SJSA1 (cell line): ENCODE data around the gene PLEKHA6. TPM values are rescaled to one million over a fixed set of nuclear protein-coding genes. Genes with fewer than 3 reads are reported as not detected.

Source experiments
- DNase-seq, 2 experiments: peaks; one replicate each; pipeline ENCODE4 v3.0.0-alpha.2; 2015 to 2020; ENCODE audit warnings: low spot score in 2 of 2, low read depth in 1 of 2
- H3K27ac ChIP-seq: fragments of 250-450 bp; sonication (Bioruptor Pico); 2 replicates; pipeline ENCODE4 v1.5.1; 2020; ENCODE audit warnings: mild to moderate bottlenecking, moderate library complexity
- H3K27me3 ChIP-seq: fragments of 250-450 bp; sonication (Bioruptor Pico); replicated peaks from 2 replicates; pipeline ENCODE4 v1.5.1; 2020; ENCODE audit warnings: mild to moderate bottlenecking, moderate library complexity
- H3K36me3 ChIP-seq: fragments of 250-450 bp; sonication (Bioruptor Pico); 2 replicates; pipeline ENCODE4 v1.5.1; 2020; ENCODE audit warnings: mild to moderate bottlenecking
- H3K4me1 ChIP-seq: fragments of 250-450 bp; sonication (Bioruptor Pico); replicated peaks from 2 replicates; pipeline ENCODE4 v1.6.1; 2021; ENCODE audit warnings: mild to moderate bottlenecking
- H3K4me3 ChIP-seq: fragments of 250-450 bp; sonication (Bioruptor Pico); 2 replicates; pipeline ENCODE4 v1.5.1; 2020; ENCODE audit warnings: mild to moderate bottlenecking
- H3K9me3 ChIP-seq: fragments of 250-450 bp; sonication (Bioruptor Pico); replicated peaks from 2 replicates; pipeline ENCODE4 v1.5.1; 2020; ENCODE audit warnings: mild to moderate bottlenecking
- total RNA-seq: library from RNA; depleted of rRNA; stranded (reverse); fragments of >200 nt; shearing (Covaris generic); gene quantifications from 2 replicates; pipeline ENCODE4 v1.2.3, GENCODE V29; 2014

PLEKHA6 gene
- total RNA-seq, 1 experiment from 2014 or later = 0.76 TPM

GRCh38 chr1:204216880-204217647, 142.7 kb downstream of the PLEKHA6 start:
- H3K27me3 ChIP-seq = peaks cover 5% of the 10 kb centered on the region
- DNase-seq = no peak
- no peaks in the 10 kb centered on the region for H3K9me3 ChIP-seq
- no peaks in the 10 kb centered on the region for H3K4me1 ChIP-seq
- no peak overlapping the region for H3K4me3 ChIP-seq
- H3K36me3 ChIP-seq = no peaks in the 10 kb centered on the region
- no peak overlapping the region for H3K27ac ChIP-seq

- no peak for DNase-seq
- H3K27me3 ChIP-seq = peaks cover 5% of the 10 kb centered on the region
- H3K9me3 ChIP-seq = no peaks in the 10 kb centered on the region
- no peaks in the 10 kb centered on the region for H3K36me3 ChIP-seq
- H3K4me3 ChIP-seq = no peak overlapping the region
- no peak overlapping the region for H3K27ac ChIP-seq
- H3K4me1 ChIP-seq = no peaks in the 10 kb centered on the region
Observed at GRCh38 chr1:204216236-204216635, 143.5 kb downstream of the PLEKHA6 start.

GRCh38 chr1:204213668-204214662, 145.8 kb downstream of the PLEKHA6 start, which contains the start of gene GOLT1A:
Gene GOLT1A, minus strand, starts transcription at chr1:204213988. Its CDS starts 82 bp downstream, at chr1:204213906.
- peaks cover 5% of the 10 kb centered on the region for H3K27me3 ChIP-seq
- H3K4me1 ChIP-seq = no peaks in the 10 kb centered on the region
- no peaks in the 10 kb centered on the region for H3K9me3 ChIP-seq
- no peaks in the 10 kb centered on the region for H3K36me3 ChIP-seq
- no peak within 1 kb of the TSS for H3K27ac ChIP-seq
- peak; percentile 36 to 63 for DNase-seq
- H3K4me3 ChIP-seq = no peak within 1 kb of the TSS

- Histone ChIP-seq H3K4me1 (peaks cover 2% of the 10 kb centered on the region), H3K27me3 (peaks cover 5% of the 10 kb centered on the region), H3K36me3 (no peaks in the 10 kb centered on the region), H3K27ac (no peak overlapping the region), H3K9me3 (no peaks in the 10 kb centered on the region), H3K4me3 (no peak overlapping the region)
- DNase-seq = no peak
Observed at GRCh38 chr1:204212715-204213114, 147.0 kb downstream of the PLEKHA6 start.

GRCh38 chr1:204211046-204211445, 148.7 kb downstream of the PLEKHA6 start:
- Histone ChIP-seq H3K36me3 (no peaks in the 10 kb centered on the region), H3K4me3 (no peak overlapping the region), H3K9me3 (no peaks in the 10 kb centered on the region), H3K4me1 (peaks cover 11% of the 10 kb centered on the region), H3K27ac (no peak overlapping the region), H3K27me3 (peaks cover 1% of the 10 kb centered on the region)
- no peak for DNase-seq

GRCh38 chr1:204207136-204207616, 152.6 kb downstream of the PLEKHA6 start:
- DNase-seq = peak; percentile 44 to 66
- Histone ChIP-seq H3K4me3 (no peak overlapping the region), H3K9me3 (no peaks in the 10 kb centered on the region), H3K27ac (no peak overlapping the region), H3K4me1 (peaks cover 11% of the 10 kb centered on the region), H3K36me3 (no peaks in the 10 kb centered on the region), H3K27me3 (no peaks in the 10 kb centered on the region)

GRCh38 chr1:204206121-204206520, 153.6 kb downstream of the PLEKHA6 start:
- H3K36me3 ChIP-seq = no peaks in the 10 kb centered on the region
- no peaks in the 10 kb centered on the region for H3K9me3 ChIP-seq
- H3K4me3 ChIP-seq = no peak overlapping the region
- H3K4me1 ChIP-seq = peaks cover 11% of the 10 kb centered on the region
- H3K27ac ChIP-seq = no peak overlapping the region
- no peaks in the 10 kb centered on the region for H3K27me3 ChIP-seq
- DNase-seq = no peak

- no peak for DNase-seq
- Histone ChIP-seq H3K4me3 (no peak overlapping the region), H3K27ac (no peak overlapping the region), H3K36me3 (no peaks in the 10 kb centered on the region), H3K9me3 (no peaks in the 10 kb centered on the region), H3K27me3 (no peaks in the 10 kb centered on the region), H3K4me1 (peaks cover 11% of the 10 kb centered on the region)
Observed at GRCh38 chr1:204205486-204205885, 154.2 kb downstream of the PLEKHA6 start.

GRCh38 chr1:204204944-204205343, 154.8 kb downstream of the PLEKHA6 start:
- no peak for DNase-seq
- Histone ChIP-seq H3K27me3 (no peaks in the 10 kb centered on the region), H3K9me3 (no peaks in the 10 kb centered on the region), H3K4me3 (no peak overlapping the region), H3K36me3 (no peaks in the 10 kb centered on the region), H3K4me1 (peaks cover 11% of the 10 kb centered on the region), H3K27ac (no peak overlapping the region)

- Histone ChIP-seq H3K27ac (no peak overlapping the region), H3K4me3 (no peak overlapping the region), H3K9me3 (no peaks in the 10 kb centered on the region), H3K4me1 (peaks cover 28% of the 10 kb centered on the region), H3K36me3 (no peaks in the 10 kb centered on the region), H3K27me3 (no peaks in the 10 kb centered on the region)
- DNase-seq = no peak
Observed at GRCh38 chr1:204203206-204203767, 156.4 kb downstream of the PLEKHA6 start.

GRCh38 chr1:204202481-204202880, 157.2 kb downstream of the PLEKHA6 start:
- no peak overlapping the region for H3K4me3 ChIP-seq
- DNase-seq = no peak
- H3K4me1 ChIP-seq = peaks cover 31% of the 10 kb centered on the region
- H3K27me3 ChIP-seq = no peaks in the 10 kb centered on the region
- H3K36me3 ChIP-seq = no peaks in the 10 kb centered on the region
- H3K27ac ChIP-seq = no peak overlapping the region
- no peaks in the 10 kb centered on the region for H3K9me3 ChIP-seq

GRCh38 chr1:204201348-204202040, 158.2 kb downstream of the PLEKHA6 start:
- no peak overlapping the region for H3K27ac ChIP-seq
- no peak for DNase-seq
- peaks cover 34% of the 10 kb centered on the region for H3K4me1 ChIP-seq
- H3K36me3 ChIP-seq = no peaks in the 10 kb centered on the region
- no peaks in the 10 kb centered on the region for H3K27me3 ChIP-seq
- H3K9me3 ChIP-seq = no peaks in the 10 kb centered on the region
- no peak overlapping the region for H3K4me3 ChIP-seq

GRCh38 chr1:204199579-204199978, 160.2 kb downstream of the PLEKHA6 start:
- Histone ChIP-seq H3K4me3 (no peak overlapping the region), H3K9me3 (no peaks in the 10 kb centered on the region), H3K36me3 (no peaks in the 10 kb centered on the region; the same call in 1 of the 2 replicates), H3K4me1 (peaks cover 48% of the 10 kb centered on the region), H3K27me3 (no peaks in the 10 kb centered on the region), H3K27ac (peak overlapping the region; percentile 91)
- DNase-seq = no peak
